K562 (cell line): ENCODE measurements around the gene CRAMP1. TPM values are rescaled to one million over a fixed set of nuclear protein-coding genes. Genes with fewer than 3 reads are reported as not detected.
A peak's percentile ranks its signal among the peaks of the same experiment; 100 is the strongest.

Experiments used
- ATAC-seq: fragments of 200-7000 bp; cut with Tn5 transposase; 3 replicates; pipeline ENCODE4 v1.9.1; 2020; ENCODE audit warnings: moderate library complexity
- BruUV-seq: library from RNA; stranded (reverse); fragments of 400-500 nt; replicated peaks from 2 replicates; lab custom pipeline; 2021; lab: Mats Ljungman, UMichigan
- CTCF ChIA-PET: fragments of 300-600 bp; formaldehyde crosslinking; extraction: SDS; loops from one replicate; lab custom pipeline; 2021; ENCODE audit warnings: low intra/inter-chr PET ratio; lab: Yijun Ruan, JAX
- POLR2A ChIA-PET: fragments of 300-600, 350-650 bp; sonication (Branson Sonifier 250); formaldehyde crosslinking; extraction: SDS; loops from one replicate; lab custom pipeline; 2021; ENCODE audit warnings: antibody characterized with exemption, inconsistent platforms; lab: Yijun Ruan, JAX
- DNase-seq, 4 experiments: peaks; one replicate each; pipeline versions ENCODE4 v3.0.0 to v3.0.0-alpha.2; 2011 to 2018; ENCODE audit warnings: low spot score in 3 of 4, mixed read lengths in 3 of 4; ENCODE audit errors: extremely low read depth in 1 of 4
- FAIRE-seq: peaks from 2 replicates; lab custom pipeline; 2011; peaks lifted over from hg19 to GRCh38; lab: Jason Lieb, UNC
- H2AFZ ChIP-seq: 2 replicates; pipeline ENCODE4 v1.6.0; 2011; ENCODE audit warnings: low read depth, low read length, control low read depth, inconsistent platforms
- H3K27ac ChIP-seq: fragments of 200-600 bp; 3 replicates; pipeline ENCODE4 v1.8.0; 2011; ENCODE audit warnings: low read depth, mild to moderate bottlenecking, control low read depth, inconsistent platforms, low read length, moderate library complexity, mixed read lengths; ENCODE audit errors: extremely low read depth
- H3K27me3 ChIP-seq, 2 experiments: fragments of 300-600 bp in 1 of 2; 2 replicates in 1 of 2; 3 replicates in 1 of 2; pipeline versions ENCODE4 v1.6.0 to v1.8.0; 2011; ENCODE audit warnings: inconsistent platforms in 2 of 2, low read length in 2 of 2, mild to moderate bottlenecking in 1 of 2, mixed read lengths in 1 of 2, moderate library complexity in 1 of 2; ENCODE audit not compliant: control insufficient read depth in 2 of 2, insufficient read depth in 2 of 2
- H3K36me3 ChIP-seq: fragments of 300-600 bp; 3 replicates; pipeline ENCODE4 v1.8.0; 2011; ENCODE audit warnings: mild to moderate bottlenecking, low read length, inconsistent platforms; ENCODE audit not compliant: control insufficient read depth, insufficient read depth
- H3K4me1 ChIP-seq, 2 experiments: fragments of 200-600 bp in 1 of 2; replicated peaks in 1 of 2; 2 replicates in 1 of 2; 3 replicates in 1 of 2; pipeline versions ENCODE4 v1.5.1 to v1.8.0; 2011; ENCODE audit warnings: inconsistent platforms in 2 of 2, low read length in 2 of 2, mild to moderate bottlenecking in 1 of 2, mixed read lengths in 1 of 2, moderate library complexity in 1 of 2; ENCODE audit not compliant: control insufficient read depth in 2 of 2, insufficient read depth in 2 of 2
- H3K4me2 ChIP-seq: 2 replicates; pipeline ENCODE4 v1.6.1; 2011; ENCODE audit warnings: low read length, control low read depth, inconsistent platforms, mixed read lengths; ENCODE audit not compliant: insufficient read depth
- H3K4me3 ChIP-seq: fragments of 200-600 bp; sonication (generic), shearing (Covaris generic); 2 replicates; pipeline ENCODE4 v1.5.1; 2016; ENCODE audit warnings: control low read depth, inconsistent platforms
- H3K79me2 ChIP-seq: fragments of 200-600 bp; 3 replicates; pipeline ENCODE4 v1.8.0; 2011; ENCODE audit warnings: low read length, inconsistent platforms; ENCODE audit not compliant: control insufficient read depth, insufficient read depth
- H3K9ac ChIP-seq, 2 experiments: 2 replicates each; pipeline versions ENCODE4 v1.6.0 to v1.6.1; 2011; ENCODE audit warnings: low read depth in 2 of 2, low read length in 2 of 2, control low read depth in 1 of 2, inconsistent platforms in 1 of 2, mild to moderate bottlenecking in 1 of 2, mixed read lengths in 1 of 2; ENCODE audit not compliant: insufficient read depth in 1 of 2
- H3K9me1 ChIP-seq: one replicate; pipeline ENCODE4 v1.6.0; 2011; ENCODE audit warnings: inconsistent platforms, mild to moderate bottlenecking, low read length, moderate library complexity; ENCODE audit not compliant: control insufficient read depth, insufficient read depth
- H3K9me3 ChIP-seq: replicated peaks from 2 replicates; pipeline ENCODE4 v1.5.1; 2011; ENCODE audit warnings: low read depth, low read length, inconsistent platforms; ENCODE audit not compliant: control insufficient read depth, insufficient read depth
- H4K20me1 ChIP-seq: replicated peaks from 2 replicates; pipeline ENCODE4 v1.6.1; 2011; ENCODE audit warnings: low read length, inconsistent platforms, mixed read lengths; ENCODE audit not compliant: control insufficient read depth, insufficient read depth
- BDP1 ChIP-seq: IDR thresholded peaks from 3 replicates; pipeline ENCODE4 v1.6.1; 2011; ENCODE audit not compliant: insufficient read length, insufficient read depth
- COPS2 ChIP-seq: fragments of 450-650 bp; conservative IDR thresholded peaks from 2 replicates; pipeline ENCODE4 v1.6.1; 2016; ENCODE audit warnings: mild to moderate bottlenecking, moderate library complexity
- ESRRA ChIP-seq: fragments of 450-650 bp; IDR thresholded peaks from 2 replicates; pipeline ENCODE4 v1.6.1; 2014; ENCODE audit warnings: low read depth, mild to moderate bottlenecking, moderate library complexity, borderline replicate concordance
- LEF1 ChIP-seq: fragments of 450-650 bp; IDR thresholded peaks from 2 replicates; pipeline ENCODE4 v1.6.1; 2016; ENCODE audit warnings: mild to moderate bottlenecking
- MED1 ChIP-seq: sonication (generic); formaldehyde crosslinking; IDR thresholded peaks from 2 replicates; pipeline ENCODE4 v1.8.1; 2023; ENCODE audit warnings: missing genetic modification reagents, borderline replicate concordance
- POLR3G ChIP-seq: IDR thresholded peaks from 2 replicates; pipeline ENCODE4 v1.6.1; 2011; ENCODE audit not compliant: insufficient read length, insufficient replicate concordance; ENCODE audit errors: extremely low read depth
- ZNF408 ChIP-seq: fragments of 250-450 bp; sonication (Bioruptor Pico); IDR thresholded peaks from 2 replicates; pipeline ENCODE4 v1.4.0; 2020; ENCODE audit warnings: low read depth, mild to moderate bottlenecking, moderate library complexity
- ZNF512 ChIP-seq: IDR thresholded peaks from 2 replicates; pipeline ENCODE4 v1.6.1; 2016; ENCODE audit warnings: missing genetic modification characterization, missing compliant biosample characterization
- WGBS: fragments of 100-300 bp; shearing (Covaris generic); methylation state at CpG from one replicate; pipeline ENCODE4 v1.1.6; 2016; ENCODE audit warnings: low coverage, mixed read lengths; ENCODE audit not compliant: insufficient coverage; ENCODE audit errors: missing lambda C conversion rate; 5-methylcytosine and 5-hydroxymethylcytosine counted together
- in situ Hi-C: fragments of 300-500 bp; cut with MboI; formaldehyde crosslinking; loops from 4 replicates; pipeline ENCODE4 v1.15.0; 2018; ENCODE audit warnings: inconsistent platforms, mixed read lengths
- intact Hi-C: fragments of 100-400 bp; cut with micrococcal nuclease; formaldehyde crosslinking; loops from 2 replicates; pipeline ENCODE4 v1.14.2; 2022
- polyA plus RNA-seq, 8 experiments: library from polyadenylated mRNA; depleted of rRNA in 4 of 8; stranded (reverse) in 5 of 8; unstranded in 3 of 8; fragments of >200 nt; fragmentation: Nextera tagmentation in 2 of 8; fragmentation: Illumina TruSeq in 1 of 8; extraction: Ambion mirVana in 2 of 8; extraction: Trizol in 1 of 8; gene quantifications; 2 replicates each; pipeline versions ENCODE4 v1.2.1 to v1.2.3, GENCODE V29; 2011 to 2014; ENCODE audit warnings: inconsistent platforms in 1 of 8, missing spikeins in 1 of 8
- total RNA-seq, 7 experiments: library from RNA; depleted of rRNA in 6 of 7; stranded (reverse); fragments of >200 nt in 6 of 7; fragmentation: Illumina TruSeq in 2 of 7; extraction: Trizol in 2 of 7; gene quantifications; 2 replicates each; pipeline versions ENCODE4 v1.2.1 to v1.2.3, GENCODE V29; 2011 to 2021; ENCODE audit warnings: low replicate concordance in 1 of 7

Gene CRAMP1
- total and polyA plus RNA-seq, 9 of the 15 experiments (the other 6 are each of a cell fraction or from before 2014, with no cell fraction given): 0.52 to 20.8 (median 7.5) TPM

GRCh38 chr16:1590930-1591705 is 21.0 kb upstream of the CRAMP1 start:
- TF ChIP-seq ESRRA (no peak), ZNF512 (tag) (no peak), ZNF408 (CRISPR knock-in tag) (no peak), POLR3G (no peak), LEF1 (no peak), MED1 (no peak), BDP1 (no peak), COPS2 (no peak)
- DNase-seq (no peak), FAIRE-seq (no peak), ATAC-seq (no peak)
- Histone ChIP-seq H3K4me3 (no peak overlapping the region), H3K9ac (peak overlapping the region in 1 of 2 experiments; percentile 50; a peak in 1 of 4 replicates), H3K4me2 (no peak overlapping the region), H3K36me3 (no peaks in the 10 kb centered on the region), H3K27me3 (no peaks in the 10 kb centered on the region), H3K27ac (no peak overlapping the region), H3K4me1 (peaks cover 0 to 9% of the 10 kb centered on the region in 2 experiments; a peak in 1 of 5 replicates), H2AFZ (no peak overlapping the region), H3K9me1 (no peaks in the 10 kb centered on the region), H3K79me2 (no peaks in the 10 kb centered on the region), H3K9me3 (no peaks in the 10 kb centered on the region), H4K20me1 (no peaks in the 10 kb centered on the region)
- POLR2A ChIA-PET: no interaction called here
- intact Hi-C loops: no loop called here
- CTCF ChIA-PET: no interaction called here
- no TSS peak for BruUV-seq
- 63% methylated on average over 23 of the region's 23 CpGs for WGBS
- in situ Hi-C loops: no loop called here
